Measurements from ENCODE around the gene WWOX. TPM values are rescaled to one million over a fixed set of nuclear protein-coding genes. Genes with fewer than 3 reads are reported as not detected.

Gene WWOX
- total and polyA plus RNA-seq, 2 of the 13 experiments (the other 11 are each of a cell fraction or from before 2014, with no cell fraction given), result 9.1 to 37.4 TPM

DNA sequence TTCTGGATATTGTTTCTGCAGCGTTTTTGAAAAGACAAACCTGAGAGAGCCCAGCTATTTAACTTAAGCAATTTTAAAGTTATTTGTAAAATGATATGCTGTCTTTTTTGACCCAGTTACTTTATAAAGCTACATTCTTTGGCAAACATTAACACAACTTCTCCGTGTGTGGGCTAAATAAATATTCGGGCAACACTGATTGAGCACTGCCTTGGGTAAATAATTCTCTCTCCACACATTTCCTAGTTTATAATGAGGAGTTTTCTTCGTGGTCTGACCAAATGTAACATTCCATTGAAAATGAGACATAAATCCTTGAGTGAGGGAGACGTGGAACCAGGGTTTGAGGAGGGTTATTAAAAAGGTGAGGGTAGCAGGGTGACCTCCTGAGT, 142.8 kb downstream of the WWOX start:
- H3K4me1 ChIP-seq (ENCODE audit: insufficient read depth, low read length), result peaks cover 53% of the 10 kb centered on the region
- FAIRE-seq (peak; percentile 42), ATAC-seq (no peak), DNase-seq (ENCODE audit: low spot score) (peak; percentile 41)
- intact Hi-C loops (cut with micrococcal nuclease; ENCODE audit: unreplicated experiment) (loop anchor here (5.0 kb wide), 1 partner anchor 265 kb away; no protein-coding TSS in a partner anchor), in situ Hi-C loops (cut with HindIII; ENCODE audit: extremely low pct_ligation_motif_present, low pct_unique_long_range_greater_than_20kb) (loop anchor here (25.0 kb wide), 2 partner anchors 795 to 1370 kb away; partner anchors contain the start of gene MAF)
- no peak overlapping the region for H3K9ac ChIP-seq (ENCODE audit: insufficient read depth, low read depth, low read length)
- H3K27ac ChIP-seq (ENCODE audit: extremely low read length, insufficient read depth, low read length), result no peak overlapping the region
- no peaks in the 10 kb centered on the region for H3K36me3 ChIP-seq (replicated peaks in 1 of 2; ENCODE audit: control insufficient read depth in 1 of 2, insufficient read depth in 2 of 2, low read length in 2 of 2)
- no peaks in the 10 kb centered on the region for H3K9me3 ChIP-seq (ENCODE audit: low read length)
- no peaks in the 10 kb centered on the region for H4K20me1 ChIP-seq (ENCODE audit: insufficient read depth, low read length)
- ChIA-PET POLR2A (interaction anchor here (0.7 kb wide), 1 partner anchor 264 kb away, joined by 3 read pairs; no protein-coding TSS in a partner anchor), CTCF (ENCODE audit: low intra/inter-chr PET ratio, low total read pairs) (no interaction called here)
- no peak overlapping the region for H2AFZ ChIP-seq (ENCODE audit: low read length)
- 19% methylated on average over 5 of the region's 5 CpGs for WGBS (ENCODE audit: low lambda C conversion rate)
- no peak overlapping the region for H3K4me3 ChIP-seq (replicated peaks in 1 of 3; ENCODE audit: insufficient read depth in 1 of 3, low read depth in 2 of 3, low read length in 3 of 3)
- H3K27me3 ChIP-seq (ENCODE audit: control insufficient read depth in 1 of 2, insufficient read depth in 2 of 2, low read length in 2 of 2), result no peaks in the 10 kb centered on the region
- no peaks in the 10 kb centered on the region for H3K79me2 ChIP-seq (ENCODE audit: insufficient read depth, low read length)
- H3K4me2 ChIP-seq (ENCODE audit: low read depth, low read length), result peak overlapping the region; percentile 47
- no TSS peak for BruUV-seq (replicated peaks)
- TF ChIP-seq, protein P1, sequence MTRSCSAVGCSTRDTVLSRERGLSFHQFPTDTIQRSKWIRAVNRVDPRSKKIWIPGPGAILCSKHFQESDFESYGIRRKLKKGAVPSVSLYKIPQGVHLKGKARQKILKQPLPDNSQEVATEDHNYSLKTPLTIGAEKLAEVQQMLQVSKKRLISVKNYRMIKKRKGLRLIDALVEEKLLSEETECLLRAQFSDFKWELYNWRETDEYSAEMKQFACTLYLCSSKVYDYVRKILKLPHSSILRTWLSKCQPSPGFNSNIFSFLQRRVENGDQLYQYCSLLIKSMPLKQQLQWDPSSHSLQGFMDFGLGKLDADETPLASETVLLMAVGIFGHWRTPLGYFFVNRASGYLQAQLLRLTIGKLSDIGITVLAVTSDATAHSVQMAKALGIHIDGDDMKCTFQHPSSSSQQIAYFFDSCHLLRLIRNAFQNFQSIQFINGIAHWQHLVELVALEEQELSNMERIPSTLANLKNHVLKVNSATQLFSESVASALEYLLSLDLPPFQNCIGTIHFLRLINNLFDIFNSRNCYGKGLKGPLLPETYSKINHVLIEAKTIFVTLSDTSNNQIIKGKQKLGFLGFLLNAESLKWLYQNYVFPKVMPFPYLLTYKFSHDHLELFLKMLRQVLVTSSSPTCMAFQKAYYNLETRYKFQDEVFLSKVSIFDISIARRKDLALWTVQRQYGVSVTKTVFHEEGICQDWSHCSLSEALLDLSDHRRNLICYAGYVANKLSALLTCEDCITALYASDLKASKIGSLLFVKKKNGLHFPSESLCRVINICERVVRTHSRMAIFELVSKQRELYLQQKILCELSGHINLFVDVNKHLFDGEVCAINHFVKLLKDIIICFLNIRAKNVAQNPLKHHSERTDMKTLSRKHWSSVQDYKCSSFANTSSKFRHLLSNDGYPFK (CRISPR knock-in tag; IDR thresholded peaks at IDR 0.05; ENCODE audit: borderline replicate concordance), result no peak
- TF ChIP-seq NFE2L2 (IDR thresholded peaks at IDR 0.05; ENCODE audit: low read length) (no peak), GFI1 (CRISPR knock-in tag; IDR thresholded peaks at IDR 0.05; ENCODE audit: borderline replicate concordance) (peak; percentile 59; the same call in 1 of the 2 replicates), FOXA3 (CRISPR knock-in tag; IDR thresholded peaks at IDR 0.05) (peak; percentile 36; the same call in 1 of the 2 replicates), NFRKB (IDR thresholded peaks at IDR 0.05) (no peak), HDAC1 (CRISPR knock-in tag; IDR thresholded peaks at IDR 0.05) (0 out of 2 replicates have a peak, but pooled peaks have one; percentile 35), HNF4G (IDR thresholded peaks at IDR 0.05; ENCODE audit: borderline replicate concordance, low read depth, low read length) (no peak), HNF4G (CRISPR knock-in tag; IDR thresholded peaks at IDR 0.05; ENCODE audit: borderline replicate concordance, low read depth) (no peak), ZNF160 (CRISPR knock-in tag; IDR thresholded peaks at IDR 0.05) (no peak), ZNF782 (CRISPR knock-in tag; IDR thresholded peaks at IDR 0.05; ENCODE audit: borderline replicate concordance) (no peak)
- TF ChIP-seq, protein P2, sequence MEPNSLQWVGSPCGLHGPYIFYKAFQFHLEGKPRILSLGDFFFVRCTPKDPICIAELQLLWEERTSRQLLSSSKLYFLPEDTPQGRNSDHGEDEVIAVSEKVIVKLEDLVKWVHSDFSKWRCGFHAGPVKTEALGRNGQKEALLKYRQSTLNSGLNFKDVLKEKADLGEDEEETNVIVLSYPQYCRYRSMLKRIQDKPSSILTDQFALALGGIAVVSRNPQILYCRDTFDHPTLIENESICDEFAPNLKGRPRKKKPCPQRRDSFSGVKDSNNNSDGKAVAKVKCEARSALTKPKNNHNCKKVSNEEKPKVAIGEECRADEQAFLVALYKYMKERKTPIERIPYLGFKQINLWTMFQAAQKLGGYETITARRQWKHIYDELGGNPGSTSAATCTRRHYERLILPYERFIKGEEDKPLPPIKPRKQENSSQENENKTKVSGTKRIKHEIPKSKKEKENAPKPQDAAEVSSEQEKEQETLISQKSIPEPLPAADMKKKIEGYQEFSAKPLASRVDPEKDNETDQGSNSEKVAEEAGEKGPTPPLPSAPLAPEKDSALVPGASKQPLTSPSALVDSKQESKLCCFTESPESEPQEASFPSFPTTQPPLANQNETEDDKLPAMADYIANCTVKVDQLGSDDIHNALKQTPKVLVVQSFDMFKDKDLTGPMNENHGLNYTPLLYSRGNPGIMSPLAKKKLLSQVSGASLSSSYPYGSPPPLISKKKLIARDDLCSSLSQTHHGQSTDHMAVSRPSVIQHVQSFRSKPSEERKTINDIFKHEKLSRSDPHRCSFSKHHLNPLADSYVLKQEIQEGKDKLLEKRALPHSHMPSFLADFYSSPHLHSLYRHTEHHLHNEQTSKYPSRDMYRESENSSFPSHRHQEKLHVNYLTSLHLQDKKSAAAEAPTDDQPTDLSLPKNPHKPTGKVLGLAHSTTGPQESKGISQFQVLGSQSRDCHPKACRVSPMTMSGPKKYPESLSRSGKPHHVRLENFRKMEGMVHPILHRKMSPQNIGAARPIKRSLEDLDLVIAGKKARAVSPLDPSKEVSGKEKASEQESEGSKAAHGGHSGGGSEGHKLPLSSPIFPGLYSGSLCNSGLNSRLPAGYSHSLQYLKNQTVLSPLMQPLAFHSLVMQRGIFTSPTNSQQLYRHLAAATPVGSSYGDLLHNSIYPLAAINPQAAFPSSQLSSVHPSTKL (CRISPR knock-in tag; IDR thresholded peaks at IDR 0.05), result no peak
- TF ChIP-seq, protein P3, sequence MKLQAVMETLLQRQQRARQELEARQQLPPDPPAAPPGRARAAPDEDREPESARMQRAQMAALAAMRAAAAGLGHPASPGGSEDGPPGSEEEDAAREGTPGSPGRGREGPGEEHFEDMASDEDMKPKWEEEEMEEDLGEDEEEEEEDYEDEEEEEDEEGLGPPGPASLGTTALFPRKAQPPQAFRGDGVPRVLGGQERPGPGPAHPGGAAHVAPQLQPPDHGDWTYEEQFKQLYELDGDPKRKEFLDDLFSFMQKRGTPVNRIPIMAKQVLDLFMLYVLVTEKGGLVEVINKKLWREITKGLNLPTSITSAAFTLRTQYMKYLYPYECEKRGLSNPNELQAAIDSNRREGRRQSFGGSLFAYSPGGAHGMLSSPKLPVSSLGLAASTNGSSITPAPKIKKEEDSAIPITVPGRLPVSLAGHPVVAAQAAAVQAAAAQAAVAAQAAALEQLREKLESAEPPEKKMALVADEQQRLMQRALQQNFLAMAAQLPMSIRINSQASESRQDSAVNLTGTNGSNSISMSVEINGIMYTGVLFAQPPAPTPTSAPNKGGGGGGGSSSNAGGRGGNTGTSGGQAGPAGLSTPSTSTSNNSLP (IDR thresholded peaks at IDR 0.05; ENCODE audit: low read depth, low read length), result 0 out of 2 replicates have a peak, but pooled peaks have one; percentile 19
- TF ChIP-seq, protein P4, sequence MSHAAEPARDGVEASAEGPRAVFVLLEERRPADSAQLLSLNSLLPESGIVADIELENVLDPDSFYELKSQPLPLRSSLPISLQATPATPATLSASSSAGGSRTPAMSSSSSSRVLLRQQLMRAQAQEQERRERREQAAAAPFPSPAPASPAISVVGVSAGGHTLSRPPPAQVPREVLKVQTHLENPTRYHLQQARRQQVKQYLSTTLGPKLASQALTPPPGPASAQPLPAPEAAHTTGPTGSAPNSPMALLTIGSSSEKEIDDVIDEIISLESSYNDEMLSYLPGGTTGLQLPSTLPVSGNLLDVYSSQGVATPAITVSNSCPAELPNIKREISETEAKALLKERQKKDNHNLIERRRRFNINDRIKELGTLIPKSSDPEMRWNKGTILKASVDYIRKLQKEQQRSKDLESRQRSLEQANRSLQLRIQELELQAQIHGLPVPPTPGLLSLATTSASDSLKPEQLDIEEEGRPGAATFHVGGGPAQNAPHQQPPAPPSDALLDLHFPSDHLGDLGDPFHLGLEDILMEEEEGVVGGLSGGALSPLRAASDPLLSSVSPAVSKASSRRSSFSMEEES (CRISPR knock-in tag; IDR thresholded peaks at IDR 0.05), result no peak
